T-helper 1 cell treated with Interleukin-12 subunit alpha and Interleukin-12 subunit beta and Interleukin-4 antibody, amounts not matched to agents 30 ng/mL and 1 ng/mL, for 36 hours (primary cell): ENCODE data around the gene PBX3. TPM values are rescaled to one million over a fixed set of nuclear protein-coding genes. Genes with fewer than 3 reads are reported as not detected.

Source experiments
- intact Hi-C: fragments of 100-400 bp; cut with micrococcal nuclease; formaldehyde crosslinking; loops from one replicate; pipeline ENCODE4 v1.15.1; 2024
- total RNA-seq: library from RNA; stranded (reverse); gene quantifications from 2 replicates; pipeline ENCODE4 v1.2.3, GENCODE V29; 2022

The PBX3 gene
- total RNA-seq, 1 donor from 2014 or later = 14.6 TPM

DNA sequence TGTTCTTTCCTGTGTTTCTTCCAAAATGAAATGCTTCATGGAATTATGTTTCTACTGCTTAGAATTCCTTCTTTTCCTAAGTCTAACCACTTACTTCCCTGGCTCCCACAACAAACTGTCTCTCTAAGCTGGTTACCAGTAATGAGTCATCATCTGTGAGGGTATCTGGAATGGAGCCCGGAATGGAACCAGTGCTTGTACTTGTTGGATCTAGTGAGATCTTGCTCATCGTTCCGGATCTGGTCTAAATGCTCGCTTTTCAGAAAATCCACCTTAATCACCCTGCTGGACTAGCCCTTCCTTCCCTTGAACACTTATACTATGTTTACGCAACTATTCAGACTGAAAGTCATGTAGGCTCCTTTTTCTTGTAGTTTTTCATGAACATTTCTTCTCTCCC lies 184.8 kb downstream of the PBX3 start:
- intact Hi-C loops = no loop called here

DNA sequence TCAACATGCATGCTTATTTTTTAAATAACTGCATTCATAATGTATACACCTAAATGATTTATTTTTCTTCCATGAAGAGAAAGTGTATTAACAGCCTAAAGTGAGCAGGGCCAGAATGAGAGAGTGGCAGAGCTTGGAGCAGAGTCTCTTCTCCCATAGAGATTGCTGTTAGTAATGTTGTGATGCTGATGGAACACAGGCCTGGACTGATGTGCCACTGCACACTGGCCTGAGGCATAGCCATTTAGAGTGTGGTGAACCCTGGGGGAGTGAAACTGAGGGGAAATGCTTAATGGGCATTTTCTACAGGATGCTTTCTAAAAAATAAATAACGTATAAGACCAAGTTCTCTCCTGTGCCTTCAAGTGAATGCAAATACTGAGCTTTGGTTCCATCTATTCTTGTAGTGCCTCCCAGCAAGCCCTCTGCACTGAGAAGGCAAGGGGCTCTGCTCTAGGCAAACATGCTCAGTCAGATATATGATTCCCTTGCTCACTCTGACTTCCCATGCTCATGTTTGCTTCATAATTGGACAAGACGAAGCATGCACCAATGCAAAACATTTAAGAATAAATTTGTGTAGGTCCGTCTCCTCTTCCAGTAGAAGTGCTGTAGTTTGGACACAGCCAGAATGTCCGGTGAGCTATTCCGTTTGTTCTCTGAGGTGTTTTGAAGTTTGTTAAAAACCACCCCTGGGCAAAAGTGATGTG lies 185.7 kb downstream of the PBX3 start:
- intact Hi-C loops = no loop called here

- intact Hi-C loops = no loop called here
Measured at GRCh38 chr9:125942125-125942524, 195.0 kb downstream of the PBX3 start.

DNA sequence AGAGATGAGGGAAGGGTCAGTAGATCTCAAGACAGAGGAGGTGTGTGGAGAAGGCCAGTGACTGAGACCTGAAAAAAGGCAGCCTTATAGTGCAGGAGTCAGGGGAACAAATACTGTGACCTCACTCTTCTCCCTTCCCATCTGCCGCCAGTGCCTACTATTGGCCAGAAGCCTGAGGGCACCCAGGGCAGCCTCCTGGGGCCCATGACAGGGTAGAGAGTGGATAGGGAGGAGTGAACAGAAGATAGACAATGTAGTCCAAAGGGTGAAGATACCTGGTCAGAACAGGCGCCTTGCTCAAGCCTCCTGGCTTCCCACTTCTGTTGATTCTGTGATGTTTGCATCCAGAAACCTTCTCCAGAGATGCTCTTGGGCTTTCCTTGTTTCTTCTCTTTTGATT lies 196.7 kb downstream of the PBX3 start:
- intact Hi-C loops = no loop called here

GRCh38 chr9:125946397-125946796 lies 199.2 kb downstream of the PBX3 start:
- intact Hi-C loops = no loop called here

DNA sequence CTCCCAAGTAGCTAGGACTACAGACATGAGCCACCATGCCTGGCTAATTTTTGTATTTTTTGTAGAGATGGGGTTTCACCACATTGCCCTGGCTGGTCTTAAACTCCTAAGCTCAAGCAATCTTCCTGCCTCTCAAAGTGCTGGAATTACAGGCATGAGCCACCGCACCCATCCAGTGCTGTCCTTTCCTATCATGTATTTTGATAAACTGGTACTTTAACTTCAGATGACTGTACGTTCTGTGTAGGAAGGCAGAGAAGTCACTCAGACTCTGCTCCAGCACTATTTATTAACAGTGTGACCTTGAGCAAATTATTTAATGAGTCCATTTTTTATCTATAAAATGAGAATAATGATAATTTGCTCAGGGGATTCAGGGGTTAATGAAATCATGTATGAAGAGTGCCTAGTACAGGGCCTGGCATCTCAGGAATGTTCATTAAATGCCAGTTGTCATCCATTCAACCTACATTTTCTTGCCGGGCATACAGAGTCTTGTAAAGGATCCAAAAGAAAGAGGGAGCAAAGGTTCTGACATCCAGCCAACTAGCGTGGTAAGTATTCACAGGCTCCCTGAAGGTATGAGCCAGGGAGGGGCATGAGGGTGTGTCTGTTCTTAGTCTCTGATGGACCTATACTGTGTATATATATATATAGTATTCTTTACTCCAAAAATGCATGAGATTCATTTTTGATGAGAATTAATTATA lies 201.9 kb downstream of the PBX3 start:
- intact Hi-C loops = no loop called here

- intact Hi-C loops = no loop called here
Measured at GRCh38 chr9:125949703-125950460, 202.7 kb downstream of the PBX3 start.

DNA sequence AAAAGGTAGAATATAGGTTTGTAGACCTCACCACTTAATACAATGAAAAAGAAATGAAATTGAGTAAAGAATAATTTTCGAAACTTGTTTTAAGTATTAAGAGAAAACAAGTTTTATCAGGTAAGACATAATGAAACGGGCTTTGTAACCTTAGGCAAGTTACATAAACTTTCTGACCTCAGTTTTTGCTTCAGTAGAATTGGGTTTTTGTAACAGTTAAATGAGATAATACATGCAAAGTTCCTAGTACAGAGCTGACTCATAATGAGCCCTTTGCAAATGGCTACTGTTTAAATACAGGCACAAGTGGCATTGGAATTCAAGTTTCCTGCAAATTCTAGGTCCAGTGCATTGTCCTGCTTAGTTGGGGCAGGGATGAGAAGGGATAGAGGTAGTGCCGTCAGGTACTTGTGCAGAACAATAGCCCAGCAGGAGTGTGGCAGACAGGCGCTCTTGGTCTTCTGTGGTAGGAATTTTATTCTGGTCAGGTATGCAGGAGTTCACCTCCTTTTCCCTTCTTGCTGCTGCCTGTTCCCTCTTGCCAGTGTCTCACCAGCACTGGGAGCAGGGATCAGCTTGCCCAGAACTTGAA lies 203.8 kb downstream of the PBX3 start:
- intact Hi-C loops = no loop called here

- intact Hi-C loops = no loop called here
Measured at GRCh38 chr9:125953314-125954019, 206.3 kb downstream of the PBX3 start.

DNA sequence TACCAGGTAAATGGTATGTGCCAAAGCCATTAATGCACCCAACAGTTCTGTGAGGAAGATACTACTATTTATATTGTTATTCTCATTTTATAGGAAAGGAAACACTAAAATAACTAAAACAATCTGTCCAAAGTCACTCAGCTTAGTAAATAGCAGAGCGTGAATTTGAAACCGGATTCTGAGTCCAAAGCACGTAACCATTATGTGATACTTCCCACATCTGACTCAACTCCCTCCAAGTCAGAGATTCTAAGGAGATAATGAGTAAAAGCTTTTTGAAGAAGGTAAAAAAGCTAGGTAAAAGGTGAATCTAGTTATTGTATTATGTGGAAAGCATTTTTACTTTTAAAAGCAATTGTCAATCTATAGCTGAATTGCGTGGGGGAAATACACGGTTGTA lies 208.9 kb downstream of the PBX3 start:
- intact Hi-C loops = no loop called here

- intact Hi-C loops = no loop called here
Measured at GRCh38 chr9:125959315-125959714, 212.1 kb downstream of the PBX3 start.

- intact Hi-C loops = no loop called here
Measured at GRCh38 chr9:125959951-125960619, 212.9 kb downstream of the PBX3 start.

DNA sequence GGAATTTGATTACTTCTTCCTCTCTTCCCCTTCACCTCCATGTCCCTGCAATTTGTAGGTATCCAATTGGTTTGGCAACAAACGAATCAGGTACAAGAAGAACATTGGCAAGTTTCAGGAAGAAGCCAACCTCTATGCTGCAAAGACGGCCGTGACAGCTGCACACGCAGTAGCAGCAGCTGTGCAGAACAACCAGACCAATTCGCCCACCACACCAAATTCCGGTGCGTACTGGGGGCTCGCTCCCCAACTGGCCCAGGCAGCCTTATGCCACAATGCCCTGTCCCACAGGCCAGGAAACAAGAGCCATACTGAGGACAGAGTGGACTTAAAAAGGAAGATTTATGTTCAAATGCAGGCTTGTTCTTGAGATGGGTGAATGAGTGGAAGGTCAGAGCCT lies 213.5 kb downstream of the PBX3 start:
- intact Hi-C loops = no loop called here

DNA sequence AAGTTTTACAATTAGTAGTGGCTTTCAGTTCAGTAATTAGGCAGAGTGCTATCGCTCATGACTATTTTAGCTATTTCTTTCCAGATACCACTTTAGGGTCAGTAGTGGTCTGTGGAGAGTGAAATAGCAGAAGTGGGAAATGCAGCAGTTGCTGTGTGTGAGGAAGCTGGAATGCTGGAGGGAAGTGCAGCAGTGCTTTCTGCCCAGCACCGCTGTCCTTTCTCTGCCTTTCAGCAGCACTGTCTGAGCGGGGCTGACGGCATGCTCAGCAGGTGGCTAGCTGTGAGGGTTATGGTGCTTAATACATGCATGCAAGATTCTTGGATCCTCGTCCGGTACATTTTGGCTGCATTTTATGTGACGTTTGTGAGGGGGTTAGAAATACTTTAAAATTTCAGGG lies 213.9 kb downstream of the PBX3 start:
- intact Hi-C loops = no loop called here

DNA sequence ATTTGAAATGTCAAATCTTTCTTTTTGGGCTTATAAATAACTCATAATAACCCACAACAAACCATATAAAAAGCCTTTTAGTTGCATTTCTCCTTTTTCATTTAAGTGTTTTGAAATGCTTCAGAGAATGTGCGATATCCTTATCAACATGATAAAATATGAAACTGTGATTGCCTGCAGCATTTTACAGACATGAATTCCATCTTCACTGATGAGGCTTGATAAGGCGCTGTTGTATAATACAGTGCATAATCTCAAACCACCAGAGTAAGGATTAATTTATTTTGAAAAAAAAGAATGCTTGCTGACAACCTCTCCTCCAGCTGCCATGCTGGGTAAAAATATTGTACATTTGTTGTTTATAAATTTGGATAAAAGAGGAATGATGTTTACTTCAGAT lies 216.8 kb downstream of the PBX3 start:
- intact Hi-C loops = no loop called here

DNA sequence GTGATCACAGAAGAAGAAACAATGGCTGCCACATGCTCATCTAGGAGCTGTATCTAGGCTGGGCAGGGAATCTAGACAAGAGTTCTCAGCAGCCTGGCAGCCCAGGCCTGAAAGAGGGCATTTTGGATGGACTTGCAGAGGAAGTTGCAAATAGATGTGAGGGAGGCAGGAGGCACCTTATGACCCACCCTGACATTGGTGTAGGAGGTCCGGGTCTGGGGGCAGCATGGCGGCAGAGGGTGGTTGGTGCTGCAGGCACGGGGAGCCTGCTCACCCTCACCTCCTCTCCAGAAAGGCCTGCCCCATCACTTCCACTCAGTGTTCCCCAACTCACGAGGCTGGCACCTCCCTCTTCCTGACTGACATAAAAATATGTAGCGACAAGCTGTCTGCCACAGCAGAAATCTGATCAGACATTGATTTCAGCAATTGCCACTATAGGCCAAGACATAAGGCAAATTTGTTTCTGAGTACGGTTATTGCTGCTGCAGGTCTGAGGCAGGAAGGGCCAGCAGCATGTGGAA lies 217.6 kb downstream of the PBX3 start:
- intact Hi-C loops = no loop called here

DNA sequence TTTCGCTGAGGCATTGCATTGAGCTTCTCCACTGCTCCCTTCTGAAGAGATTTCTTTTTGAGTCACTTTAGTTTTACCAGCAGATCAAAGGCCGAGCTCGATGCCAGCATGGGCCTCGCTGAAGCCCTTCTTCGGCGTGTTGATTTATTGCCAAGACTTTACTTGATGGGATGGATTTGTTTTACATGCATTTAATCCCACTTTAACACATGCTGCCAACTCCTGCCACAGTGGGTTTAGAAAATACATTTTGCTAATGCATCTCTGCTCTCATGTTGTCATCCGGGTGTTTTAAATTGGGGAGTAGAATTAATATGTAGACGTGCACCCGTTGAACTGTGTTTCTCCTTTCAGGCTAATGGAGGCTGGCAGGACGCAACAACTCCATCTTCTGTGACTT lies 218.3 kb downstream of the PBX3 start:
- intact Hi-C loops = no loop called here

- intact Hi-C loops = no loop called here
Measured at GRCh38 chr9:125966466-125966865, 219.3 kb downstream of the PBX3 start.

GRCh38 chr9:125966959-125967711 lies 220.0 kb downstream of the PBX3 start:
- intact Hi-C loops = no loop called here
